Measurements from ENCODE around the gene SLC35G6.

SLC35G6 gene

DNA sequence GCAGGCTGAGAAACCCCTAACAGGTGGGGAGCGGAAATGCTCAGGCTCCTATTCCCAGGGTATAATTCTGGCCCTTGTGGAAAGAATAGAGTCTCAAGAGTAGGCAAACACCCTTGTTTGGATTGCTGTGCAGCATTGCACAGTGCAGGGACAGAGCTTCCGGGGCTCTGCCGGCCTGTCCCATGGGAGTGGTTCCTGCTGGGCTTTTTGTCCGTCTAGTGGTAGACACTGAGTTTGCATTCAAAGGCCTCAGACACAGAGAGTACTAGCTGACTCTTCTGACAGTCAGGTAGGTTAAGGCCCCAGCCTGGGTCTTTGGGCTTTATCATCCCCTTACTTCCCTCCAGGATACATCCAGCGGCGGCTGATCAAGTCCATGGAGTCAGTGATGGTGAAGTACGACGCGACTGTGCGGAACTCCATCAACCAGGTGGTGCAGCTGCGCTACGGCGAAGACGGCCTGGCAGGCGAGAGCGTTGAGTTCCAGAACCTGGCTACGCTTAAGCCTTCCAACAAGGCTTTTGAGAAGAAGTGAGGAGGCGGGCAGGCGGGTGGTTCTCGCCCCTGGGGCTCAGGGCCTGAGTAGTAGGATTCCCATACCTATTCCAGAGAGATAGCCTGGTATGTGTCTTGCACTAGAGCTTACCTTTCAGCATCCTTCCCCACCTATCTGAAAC, 21.1 kb downstream of the SLC35G6 start:
- Histone ChIP-seq H4K20me1 (peaks cover 73% of the 10 kb centered on the region), H3K27me3 (no peaks in the 10 kb centered on the region), H3K4me2 (no peak overlapping the region), H3K4me3 (no peak overlapping the region), H3K4me1 (no peaks in the 10 kb centered on the region), H3K27ac (no peak overlapping the region), H3K9me3 (no peaks in the 10 kb centered on the region), H3K9ac (no peak overlapping the region), H3K36me3 (peaks cover 100% of the 10 kb centered on the region)
- TF ChIP-seq Cebpa-rat (IDR thresholded peaks at IDR 0.05) = no peak

GRCh38 chr17:7502987-7503386, 21.7 kb downstream of the SLC35G6 start:
- TF ChIP-seq Cebpa-rat (IDR thresholded peaks at IDR 0.05) = no peak
- peaks cover 100% of the 10 kb centered on the region for H3K36me3 ChIP-seq
- no peak overlapping the region for H3K4me3 ChIP-seq
- H4K20me1 ChIP-seq = peaks cover 66% of the 10 kb centered on the region
- H3K4me1 ChIP-seq = no peaks in the 10 kb centered on the region
- H3K27ac ChIP-seq = no peak overlapping the region
- no peaks in the 10 kb centered on the region for H3K27me3 ChIP-seq
- H3K4me2 ChIP-seq = no peak overlapping the region
- no peaks in the 10 kb centered on the region for H3K9me3 ChIP-seq
- H3K9ac ChIP-seq = no peak overlapping the region

DNA sequence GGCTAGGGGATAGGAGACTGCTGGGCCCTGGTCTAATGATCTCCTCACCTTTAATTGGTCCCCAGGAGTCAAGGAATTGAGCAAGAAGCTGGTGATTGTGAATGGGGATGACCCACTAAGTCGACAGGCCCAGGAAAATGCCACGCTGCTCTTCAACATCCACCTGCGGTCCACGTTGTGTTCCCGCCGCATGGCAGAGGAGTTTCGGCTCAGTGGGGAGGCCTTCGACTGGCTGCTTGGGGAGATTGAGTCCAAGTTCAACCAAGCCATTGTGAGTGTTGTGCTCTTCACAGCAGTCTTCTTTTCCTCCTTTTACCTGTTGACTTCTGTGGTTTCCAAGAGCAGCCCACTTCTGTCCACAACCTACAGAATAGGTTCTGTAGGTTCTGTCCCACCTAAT, 22.3 kb downstream of the SLC35G6 start:
- Histone ChIP-seq H3K27me3 (no peaks in the 10 kb centered on the region), H3K4me2 (no peak overlapping the region), H3K4me3 (no peak overlapping the region), H3K36me3 (peaks cover 100% of the 10 kb centered on the region), H3K9me3 (no peaks in the 10 kb centered on the region), H4K20me1 (peaks cover 60% of the 10 kb centered on the region), H3K9ac (no peak overlapping the region), H3K4me1 (no peaks in the 10 kb centered on the region), H3K27ac (no peak overlapping the region)
- no peak for TF ChIP-seq Cebpa-rat (IDR thresholded peaks at IDR 0.05)

- no peak overlapping the region for H3K4me3 ChIP-seq
- no peak for TF ChIP-seq Cebpa-rat (IDR thresholded peaks at IDR 0.05)
- peaks cover 100% of the 10 kb centered on the region for H3K36me3 ChIP-seq
- no peaks in the 10 kb centered on the region for H3K4me1 ChIP-seq
- peaks cover 56% of the 10 kb centered on the region for H4K20me1 ChIP-seq
- H3K4me2 ChIP-seq = no peak overlapping the region
- H3K27me3 ChIP-seq = no peaks in the 10 kb centered on the region
- H3K27ac ChIP-seq = no peak overlapping the region
- no peak overlapping the region for H3K9ac ChIP-seq
- no peaks in the 10 kb centered on the region for H3K9me3 ChIP-seq
Measured at GRCh38 chr17:7508145-7508544, 26.9 kb downstream of the SLC35G6 start.

DNA sequence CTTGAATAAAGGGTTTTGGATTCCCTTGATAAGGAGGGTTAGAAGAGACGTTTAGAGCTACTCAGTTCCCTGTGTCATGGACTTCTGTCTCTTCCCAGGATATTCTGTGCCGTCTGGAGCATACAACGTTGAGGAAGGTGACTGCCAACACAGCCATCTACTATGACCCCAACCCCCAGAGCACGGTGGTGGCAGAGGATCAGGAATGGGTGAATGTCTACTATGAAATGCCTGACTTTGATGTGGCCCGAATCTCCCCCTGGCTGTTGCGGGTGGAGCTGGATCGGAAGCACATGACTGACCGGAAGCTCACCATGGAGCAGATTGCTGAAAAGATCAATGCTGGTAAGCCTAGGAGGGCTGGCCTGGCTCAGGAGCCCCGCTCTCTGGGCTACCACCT, 27.6 kb downstream of the SLC35G6 start:
- Histone ChIP-seq H3K36me3 (peaks cover 100% of the 10 kb centered on the region), H3K4me1 (no peaks in the 10 kb centered on the region), H3K9me3 (no peaks in the 10 kb centered on the region), H4K20me1 (peaks cover 53% of the 10 kb centered on the region), H3K4me3 (no peak overlapping the region), H3K4me2 (no peak overlapping the region), H3K27me3 (no peaks in the 10 kb centered on the region), H3K27ac (no peak overlapping the region), H3K9ac (no peak overlapping the region)
- TF ChIP-seq Cebpa-rat (IDR thresholded peaks at IDR 0.05) = no peak

DNA sequence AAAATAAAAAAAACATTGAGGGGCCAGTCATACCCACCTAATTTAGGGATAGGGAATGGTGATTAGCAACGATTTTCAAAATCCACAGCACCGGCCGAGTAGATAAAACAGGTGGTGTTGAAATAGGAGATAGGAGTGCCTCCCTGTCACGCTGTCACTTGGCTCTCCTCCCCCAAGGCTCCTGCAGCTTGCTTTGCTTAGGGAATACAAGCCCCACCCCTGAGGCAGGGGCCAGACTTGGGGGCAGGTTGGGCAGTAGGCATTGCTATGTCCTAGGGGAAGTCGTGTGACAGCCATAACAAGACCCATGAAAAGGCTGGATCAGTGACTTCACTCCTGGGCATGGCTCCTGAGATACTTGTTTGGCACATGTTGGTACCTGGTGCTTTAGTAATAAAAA, 28.7 kb downstream of the SLC35G6 start:
- H3K4me3 ChIP-seq = no peak overlapping the region
- no peak for TF ChIP-seq Cebpa-rat (IDR thresholded peaks at IDR 0.05)
- H3K27ac ChIP-seq = no peak overlapping the region
- H4K20me1 ChIP-seq = peaks cover 61% of the 10 kb centered on the region
- no peaks in the 10 kb centered on the region for H3K9me3 ChIP-seq
- H3K4me2 ChIP-seq = no peak overlapping the region
- no peaks in the 10 kb centered on the region for H3K27me3 ChIP-seq
- no peak overlapping the region for H3K9ac ChIP-seq
- no peaks in the 10 kb centered on the region for H3K4me1 ChIP-seq
- H3K36me3 ChIP-seq = peaks cover 93% of the 10 kb centered on the region

DNA sequence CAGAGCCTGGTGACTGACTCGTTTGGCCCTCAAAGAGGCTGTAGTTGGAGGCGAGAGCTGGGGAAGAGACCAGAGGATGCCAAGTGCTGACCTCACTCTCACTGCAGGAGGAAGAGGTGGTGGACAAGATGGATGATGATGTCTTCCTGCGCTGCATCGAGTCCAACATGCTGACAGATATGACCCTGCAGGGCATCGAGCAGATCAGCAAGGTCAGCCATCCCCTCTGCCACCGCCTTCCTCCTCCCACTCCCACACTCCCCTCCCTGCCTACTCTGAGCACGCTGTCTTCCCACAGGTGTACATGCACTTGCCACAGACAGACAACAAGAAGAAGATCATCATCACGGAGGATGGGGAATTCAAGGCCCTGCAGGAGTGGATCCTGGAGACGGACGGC, 29.9 kb downstream of the SLC35G6 start:
- no peaks in the 10 kb centered on the region for H3K9me3 ChIP-seq
- H3K4me3 ChIP-seq = no peak overlapping the region
- no peak overlapping the region for H3K27ac ChIP-seq
- no peak overlapping the region for H3K9ac ChIP-seq
- peaks cover 90% of the 10 kb centered on the region for H3K36me3 ChIP-seq
- no peaks in the 10 kb centered on the region for H3K4me1 ChIP-seq
- TF ChIP-seq Cebpa-rat (IDR thresholded peaks at IDR 0.05) = no peak
- no peaks in the 10 kb centered on the region for H3K27me3 ChIP-seq
- no peak overlapping the region for H3K4me2 ChIP-seq
- H4K20me1 ChIP-seq = peaks cover 51% of the 10 kb centered on the region

DNA sequence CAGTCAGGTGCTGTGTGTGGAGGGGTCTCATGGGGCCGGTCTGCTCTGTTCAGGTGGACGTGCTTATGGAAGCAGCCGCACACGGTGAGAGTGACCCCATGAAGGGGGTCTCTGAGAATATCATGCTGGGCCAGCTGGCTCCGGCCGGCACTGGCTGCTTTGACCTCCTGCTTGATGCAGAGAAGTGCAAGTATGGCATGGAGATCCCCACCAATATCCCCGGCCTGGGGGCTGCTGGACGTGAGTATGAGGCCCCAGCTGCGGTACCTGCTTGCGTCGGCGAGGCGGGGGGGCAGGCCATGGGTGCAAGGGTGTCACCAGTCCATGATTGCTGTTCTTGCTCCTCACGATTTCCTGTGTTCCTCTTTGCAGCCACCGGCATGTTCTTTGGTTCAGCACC, 30.9 kb downstream of the SLC35G6 start:
- Histone ChIP-seq H3K27me3 (no peaks in the 10 kb centered on the region), H3K27ac (no peak overlapping the region), H4K20me1 (peaks cover 41% of the 10 kb centered on the region), H3K9me3 (no peaks in the 10 kb centered on the region), H3K4me3 (no peak overlapping the region), H3K4me1 (no peaks in the 10 kb centered on the region), H3K9ac (no peak overlapping the region), H3K4me2 (no peak overlapping the region), H3K36me3 (peaks cover 83% of the 10 kb centered on the region)
- TF ChIP-seq Cebpa-rat (IDR thresholded peaks at IDR 0.05) = no peak

DNA sequence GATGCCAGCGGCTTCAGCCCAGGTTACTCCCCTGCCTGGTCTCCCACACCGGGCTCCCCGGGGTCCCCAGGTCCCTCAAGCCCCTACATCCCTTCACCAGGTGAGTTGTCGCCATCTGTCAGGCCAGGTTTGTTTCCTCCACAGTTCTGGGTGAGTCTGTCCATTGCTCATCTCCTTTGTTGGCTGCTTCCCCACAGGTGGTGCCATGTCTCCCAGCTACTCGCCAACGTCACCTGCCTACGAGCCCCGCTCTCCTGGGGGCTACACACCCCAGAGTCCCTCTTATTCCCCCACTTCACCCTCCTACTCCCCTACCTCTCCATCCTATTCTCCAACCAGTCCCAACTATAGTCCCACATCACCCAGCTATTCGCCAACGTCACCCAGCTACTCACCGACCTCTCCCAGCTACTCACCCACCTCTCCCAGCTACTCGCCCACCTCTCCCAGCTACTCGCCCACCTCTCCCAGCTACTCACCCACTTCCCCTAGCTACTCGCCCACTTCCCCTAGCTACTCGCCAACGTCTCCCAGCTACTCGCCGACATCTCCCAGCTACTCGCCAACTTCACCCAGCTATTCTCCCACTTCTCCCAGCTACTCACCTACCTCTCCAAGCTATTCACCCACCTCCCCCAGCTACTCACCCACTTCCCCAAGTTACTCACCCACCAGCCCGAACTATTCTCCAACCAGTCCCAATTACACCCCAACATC, 31.7 kb downstream of the SLC35G6 start:
- Histone ChIP-seq H3K4me1 (no peaks in the 10 kb centered on the region), H4K20me1 (peaks cover 40% of the 10 kb centered on the region), H3K27me3 (no peaks in the 10 kb centered on the region), H3K4me3 (no peak overlapping the region), H3K9ac (no peak overlapping the region), H3K27ac (no peak overlapping the region), H3K36me3 (peaks cover 78% of the 10 kb centered on the region), H3K4me2 (no peak overlapping the region), H3K9me3 (no peaks in the 10 kb centered on the region)
- no peak for TF ChIP-seq Cebpa-rat (IDR thresholded peaks at IDR 0.05)

DNA sequence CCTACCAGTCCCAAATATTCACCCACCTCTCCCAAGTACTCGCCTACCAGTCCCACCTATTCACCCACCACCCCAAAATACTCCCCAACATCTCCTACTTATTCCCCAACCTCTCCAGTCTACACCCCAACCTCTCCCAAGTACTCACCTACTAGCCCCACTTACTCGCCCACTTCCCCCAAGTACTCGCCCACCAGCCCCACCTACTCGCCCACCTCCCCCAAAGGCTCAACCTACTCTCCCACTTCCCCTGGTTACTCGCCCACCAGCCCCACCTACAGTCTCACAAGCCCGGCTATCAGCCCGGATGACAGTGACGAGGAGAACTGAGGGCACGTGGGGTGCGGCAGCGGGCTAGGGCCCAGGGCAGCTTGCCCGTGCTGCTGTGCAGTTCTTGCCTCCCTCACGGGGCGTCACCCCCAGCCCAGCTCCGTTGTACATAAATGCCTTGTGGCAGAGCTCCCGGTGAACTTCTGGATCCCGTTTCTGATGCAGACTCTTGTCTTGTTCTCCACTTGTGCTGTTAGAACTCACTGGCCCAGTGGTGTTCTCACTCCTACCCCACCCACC, 32.7 kb downstream of the SLC35G6 start:
- no peaks in the 10 kb centered on the region for H3K27me3 ChIP-seq
- no peaks in the 10 kb centered on the region for H3K9me3 ChIP-seq
- TF ChIP-seq Cebpa-rat (IDR thresholded peaks at IDR 0.05) = no peak
- H3K4me1 ChIP-seq = no peaks in the 10 kb centered on the region
- peaks cover 40% of the 10 kb centered on the region for H4K20me1 ChIP-seq
- no peak overlapping the region for H3K4me3 ChIP-seq
- H3K27ac ChIP-seq = no peak overlapping the region
- no peak overlapping the region for H3K9ac ChIP-seq
- peaks cover 73% of the 10 kb centered on the region for H3K36me3 ChIP-seq
- H3K4me2 ChIP-seq = no peak overlapping the region

All from BLaER1 (cell line).